H1 (cell line): Measurements from ENCODE around the gene CALCR. TPM values are rescaled to one million over a fixed set of nuclear protein-coding genes. Genes with fewer than 3 reads are reported as not detected.

Experiments used
- CTCF ChIA-PET: fragments of 300-600 bp; sonication (Branson Sonifier 250); formaldehyde crosslinking; loops from one replicate; lab custom pipeline; 2021; ENCODE audit not compliant: partially characterized antibody; lab: Charles Lee
- POLR2A ChIA-PET: fragments of 300-600 bp; sonication (Branson Sonifier 250); formaldehyde crosslinking; loops from one replicate; lab custom pipeline; 2021; ENCODE audit warnings: inconsistent platforms; ENCODE audit not compliant: partially characterized antibody; lab: Charles Lee
- DNase-seq, 2 experiments: peaks; one replicate each; pipeline versions ENCODE4 v3.0.0 to v3.0.0-alpha.2; 2010 to 2022; ENCODE audit warnings: low spot score in 2 of 2, low read depth in 1 of 2, mixed read lengths in 1 of 2
- FAIRE-seq: peaks from 2 replicates; lab custom pipeline; 2011; peaks lifted over from hg19 to GRCh38; lab: Jason Lieb, UNC
- H2AFZ ChIP-seq: 2 replicates; pipeline ENCODE4 v1.8.1; 2012; ENCODE audit warnings: low read length, inconsistent platforms
- H2AK5ac ChIP-seq: 2 replicates; pipeline ENCODE4 v1.6.1; 2013; ENCODE audit warnings: low read depth, low read length
- H2BK120ac ChIP-seq: replicated peaks from 2 replicates; pipeline ENCODE3; 2013; ENCODE audit warnings: low read depth, low read length, inconsistent platforms
- H2BK12ac ChIP-seq: 2 replicates; pipeline ENCODE4 v1.6.1; 2013; ENCODE audit warnings: low read depth, low read length
- H2BK15ac ChIP-seq: 2 replicates; pipeline ENCODE4 v1.6.1; 2013; ENCODE audit warnings: low read length
- H2BK20ac ChIP-seq: 2 replicates; pipeline ENCODE4 v1.6.1; 2013; ENCODE audit warnings: low read length
- H2BK5ac ChIP-seq: 2 replicates; pipeline ENCODE4 v1.6.1; 2013; ENCODE audit warnings: low read depth, low read length
- H3K14ac ChIP-seq: 2 replicates; pipeline ENCODE4 v1.6.1; 2013; ENCODE audit warnings: inconsistent platforms; ENCODE audit not compliant: insufficient read length
- H3K18ac ChIP-seq: 2 replicates; pipeline ENCODE4 v1.6.1; 2013; ENCODE audit warnings: low read length; ENCODE audit errors: extremely low read depth
- H3K23ac ChIP-seq: 2 replicates; pipeline ENCODE4 v1.6.1; 2013; ENCODE audit warnings: inconsistent platforms; ENCODE audit not compliant: insufficient read length
- H3K23me2 ChIP-seq: 2 replicates; pipeline ENCODE4 v1.6.1; 2013; ENCODE audit warnings: low read depth, low read length
- H3K27ac ChIP-seq: 2 replicates; pipeline ENCODE4 v1.6.1; 2011; ENCODE audit warnings: low read depth, low read length, inconsistent platforms
- H3K27me3 ChIP-seq, 4 experiments: replicated peaks in 1 of 4; 1 replicate in 1 of 4; 2 replicates in 3 of 4; pipeline versions ENCODE4 v1.6.1 to v1.8.1; 2011 to 2013; ENCODE audit warnings: low read length in 3 of 4, mild to moderate bottlenecking in 3 of 4, inconsistent platforms in 2 of 4, mixed read lengths in 2 of 4, moderate library complexity in 1 of 4; ENCODE audit not compliant: control insufficient read depth in 3 of 4, insufficient read depth in 3 of 4; ENCODE audit errors: extremely low read depth in 1 of 4
- H3K36me3 ChIP-seq, 4 experiments: 2 replicates each; pipeline versions ENCODE4 v1.6.1 to v1.8.1; 2011 to 2013; ENCODE audit warnings: mild to moderate bottlenecking in 4 of 4, low read length in 3 of 4, moderate library complexity in 2 of 4, control low read depth in 1 of 4, inconsistent platforms in 1 of 4; ENCODE audit not compliant: insufficient read depth in 4 of 4, control insufficient read depth in 2 of 4
- H3K4ac ChIP-seq: replicated peaks from 2 replicates; pipeline ENCODE3; 2013; ENCODE audit warnings: low read length, low read depth, mixed read lengths, inconsistent platforms; ENCODE audit not compliant: insufficient read length
- H3K4me1 ChIP-seq, 4 experiments: replicated peaks in 1 of 4; 1 replicate in 1 of 4; 2 replicates in 3 of 4; pipeline versions ENCODE4 v1.6.1 to v1.8.1; 2011 to 2013; ENCODE audit warnings: low read length in 3 of 4, inconsistent platforms in 2 of 4, mixed read lengths in 1 of 4; ENCODE audit not compliant: insufficient read depth in 4 of 4, control insufficient read depth in 3 of 4
- H3K4me2 ChIP-seq, 2 experiments: 2 replicates each; pipeline versions ENCODE4 v1.6.1 to v1.8.1; 2011 to 2013; ENCODE audit warnings: low read depth in 2 of 2, low read length in 2 of 2, control low read depth in 1 of 2, inconsistent platforms in 1 of 2, mild to moderate bottlenecking in 1 of 2; ENCODE audit not compliant: insufficient read depth in 1 of 2
- H3K4me3 ChIP-seq, 4 experiments: fragments of 200-600, 300-600 bp in 1 of 4; sonication (generic), shearing (Covaris generic), sonication (Bioruptor Twin) in 1 of 4; 2 replicates each; pipeline versions ENCODE4 v1.5.1 to v1.8.1; 2011 to 2016; ENCODE audit warnings: low read length in 4 of 4, low read depth in 3 of 4, control low read depth in 2 of 4, inconsistent platforms in 2 of 4, mild to moderate bottlenecking in 2 of 4, mixed read lengths in 1 of 4, moderate library complexity in 1 of 4; ENCODE audit not compliant: insufficient read depth in 2 of 4; ENCODE audit errors: extremely low read depth in 1 of 4
- H3K56ac ChIP-seq: replicated peaks from 2 replicates; pipeline ENCODE3; 2013; ENCODE audit warnings: low read depth, mild to moderate bottlenecking, mixed read lengths, low read length, inconsistent platforms; ENCODE audit not compliant: insufficient read length
- H3K79me1 ChIP-seq: 2 replicates; pipeline ENCODE4 v1.6.1; 2013; ENCODE audit warnings: low read depth, low read length, control low read depth
- H3K79me2 ChIP-seq, 2 experiments: 2 replicates each; pipeline versions ENCODE4 v1.6.1 to v1.8.1; 2012 to 2013; ENCODE audit warnings: low read length in 2 of 2, mild to moderate bottlenecking in 2 of 2, inconsistent platforms in 1 of 2; ENCODE audit not compliant: insufficient read depth in 2 of 2, control insufficient read depth in 1 of 2
- H3K9ac ChIP-seq, 4 experiments: replicated peaks in 1 of 4; 1 replicate in 1 of 4; 2 replicates in 3 of 4; pipeline versions ENCODE4 v1.6.1 to v1.8.1; 2011 to 2013; ENCODE audit warnings: low read depth in 3 of 4, low read length in 3 of 4, control low read depth in 2 of 4, mild to moderate bottlenecking in 2 of 4, moderate library complexity in 2 of 4, inconsistent platforms in 1 of 4; ENCODE audit errors: extremely low read depth in 1 of 4
- H3K9me3 ChIP-seq, 2 experiments: 2 replicates each; pipeline versions ENCODE4 v1.6.1 to v1.8.1; 2012 to 2013; ENCODE audit warnings: mild to moderate bottlenecking in 2 of 2, moderate library complexity in 2 of 2, control low read depth in 1 of 2, inconsistent platforms in 1 of 2, low read depth in 1 of 2, low read length in 1 of 2, mixed read lengths in 1 of 2; ENCODE audit not compliant: insufficient read depth in 2 of 2
- H4K20me1 ChIP-seq, 2 experiments: replicated peaks in 1 of 2; 2 replicates each; pipeline versions ENCODE3 to v1.8.1; 2011 to 2013; ENCODE audit warnings: inconsistent platforms in 2 of 2, low read length in 2 of 2, mild to moderate bottlenecking in 1 of 2; ENCODE audit not compliant: insufficient read depth in 2 of 2, control insufficient read depth in 1 of 2
- H4K5ac ChIP-seq: 2 replicates; pipeline ENCODE4 v1.6.1; 2013; ENCODE audit warnings: low read length, low read depth, mixed read lengths, inconsistent platforms; ENCODE audit not compliant: insufficient read length
- H4K8ac ChIP-seq: 2 replicates; pipeline ENCODE4 v1.8.0; 2013; ENCODE audit warnings: mild to moderate bottlenecking, moderate library complexity, low read length, inconsistent platforms; ENCODE audit not compliant: insufficient read depth; ENCODE audit errors: extremely low read depth
- H4K91ac ChIP-seq: replicated peaks from 2 replicates; pipeline ENCODE3; 2013; ENCODE audit warnings: low read length, mixed read lengths, inconsistent platforms; ENCODE audit not compliant: insufficient read length
- BRCA1 ChIP-seq: IDR thresholded peaks from 2 replicates; pipeline ENCODE4 v1.6.1; 2012; ENCODE audit warnings: low read depth, low read length, improper control_type of control experiment
- CBX5 ChIP-seq: fragments of 300-800, 300-1000 bp; sonication (generic); IDR thresholded peaks from 2 replicates; pipeline ENCODE4 v1.7.1; 2016; ENCODE audit warnings: antibody characterized with exemption, low read length, low read depth
- CEBPB ChIP-seq: IDR thresholded peaks from 2 replicates; pipeline ENCODE4 v1.6.1; 2012; ENCODE audit warnings: low read depth, low read length
- CREB1 ChIP-seq: IDR thresholded peaks from 2 replicates; pipeline ENCODE4 v1.6.1; 2012; ENCODE audit warnings: inconsistent platforms
- CTBP2 ChIP-seq: IDR thresholded peaks from 2 replicates; pipeline ENCODE4 v1.7.0; 2011; ENCODE audit warnings: borderline replicate concordance, mild to moderate bottlenecking, moderate library complexity, mixed read lengths, low read length; ENCODE audit not compliant: insufficient read depth, insufficient read length
- EGR1 ChIP-seq: IDR thresholded peaks from 2 replicates; pipeline ENCODE4 v1.6.1; 2011; ENCODE audit warnings: low read depth, low read length, borderline replicate concordance
- JUND ChIP-seq: IDR thresholded peaks from 2 replicates; pipeline ENCODE4 v1.6.1; 2011; ENCODE audit warnings: mild to moderate bottlenecking, improper control_type of control experiment, low read length
- NANOG ChIP-seq: IDR thresholded peaks from 2 replicates; pipeline ENCODE4 v1.6.1; 2011; ENCODE audit warnings: low read length, low read depth, mild to moderate bottlenecking, inconsistent platforms; ENCODE audit not compliant: insufficient read depth, poor library complexity, severe bottlenecking
- POLR2A ChIP-seq, 2 experiments: IDR thresholded peaks; 1 replicate in 1 of 2; 2 replicates in 1 of 2; pipeline ENCODE4 v1.6.1; 2011; ENCODE audit warnings: low read depth in 2 of 2, low read length in 2 of 2, mild to moderate bottlenecking in 2 of 2; ENCODE audit errors: control extremely low read depth in 1 of 2
- RFX5 ChIP-seq: IDR thresholded peaks from 2 replicates; pipeline ENCODE4 v1.6.1; 2011; ENCODE audit warnings: low read depth, low read length, improper control_type of control experiment, borderline replicate concordance
- RNF2 ChIP-seq: fragments of 200-900, 300-1000 bp; sonication (generic); IDR thresholded peaks from 2 replicates; pipeline ENCODE4 v1.7.1; 2016; ENCODE audit warnings: borderline replicate concordance, low read depth, mild to moderate bottlenecking, antibody characterized with exemption, low read length; ENCODE audit not compliant: poor library complexity, severe bottlenecking; ENCODE audit errors: missing control alignments
- SIN3A ChIP-seq, 2 experiments: IDR thresholded peaks in 1 of 2; conservative IDR thresholded peaks in 1 of 2; 2 replicates each; pipeline ENCODE4 v1.6.1; 2011 to 2012; ENCODE audit warnings: low read length in 2 of 2, improper control_type of control experiment in 1 of 2, low read depth in 1 of 2, mild to moderate bottlenecking in 1 of 2
- SIRT6 ChIP-seq: IDR thresholded peaks from one replicate; pipeline ENCODE4 v1.7.1; 2012; ENCODE audit warnings: low read length, inconsistent platforms
- TAF1 ChIP-seq: IDR thresholded peaks from 2 replicates; pipeline ENCODE4 v1.6.1; 2011; ENCODE audit warnings: mild to moderate bottlenecking, low read depth, low read length
- TCF12 ChIP-seq: IDR thresholded peaks from 2 replicates; pipeline ENCODE4 v1.6.1; 2011; ENCODE audit warnings: low read depth, mild to moderate bottlenecking, low read length
- WGBS, 2 experiments: shearing (Covaris generic) in 1 of 2; methylation state at CpG; one replicate each; pipeline versions ENCODE4 v1.1.6 to v1.1.7; 2013 to 2015; ENCODE audit warnings: low lambda C conversion rate in 2 of 2, mixed read lengths in 2 of 2, inconsistent platforms in 1 of 2, low coverage in 1 of 2, missing lambda C conversion rate in 1 of 2; ENCODE audit not compliant: insufficient replicate concordance in 2 of 2, insufficient coverage in 1 of 2, insufficient read length in 1 of 2; ENCODE audit errors: extremely low coverage in 1 of 2, missing lambda C conversion rate in 1 of 2; 5-methylcytosine and 5-hydroxymethylcytosine counted together
- polyA plus RNA-seq, 7 experiments: library from polyadenylated mRNA; depleted of rRNA in 3 of 7; stranded (reverse) in 5 of 7; unstranded in 2 of 7; fragments of >200 nt in 5 of 7; fragments of 200-250 nt in 2 of 7; gene quantifications; 1 replicate in 5 of 7; 2 replicates in 1 of 7; 4 replicates in 1 of 7; pipeline versions ENCODE4 v1.2.1 to v1.2.3, GENCODE V29; 2011 to 2013; ENCODE audit warnings: missing spikeins in 2 of 7, mixed read lengths in 2 of 7
- total RNA-seq: library from RNA; stranded (reverse); fragmentation: NEBNext Ultra II Directional; extraction: Animal tissue kit (Norgen Biotek cat#: 25700); gene quantifications from 2 replicates; pipeline ENCODE4 v1.2.1, GENCODE V29; 2021

The CALCR gene
- total and polyA plus RNA-seq, 2 of the 8 experiments (the other 6 are each of a cell fraction or from before 2014, with no cell fraction given): 1.0 to 3.6 TPM

DNA sequence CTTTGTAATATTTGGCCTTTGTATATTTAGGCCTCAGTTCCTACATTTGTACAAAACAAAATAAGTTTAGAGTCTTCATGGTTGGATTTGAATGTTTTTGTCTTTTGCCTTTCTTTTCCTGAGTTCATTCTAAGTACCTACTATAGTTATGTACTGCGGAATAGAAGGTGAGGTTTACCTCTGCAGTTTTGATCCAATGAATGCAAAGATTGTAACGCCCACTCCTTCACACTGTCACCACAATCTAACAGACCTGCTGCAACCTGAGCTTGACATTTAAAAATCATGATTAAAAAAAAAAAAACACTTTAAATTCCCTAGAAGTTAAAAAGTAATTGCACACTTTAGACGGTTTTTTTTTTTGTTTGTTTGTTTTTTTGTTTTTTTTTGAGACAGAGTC lies 145.0 kb downstream of the CALCR start:
- H2BK5ac ChIP-seq: no peak overlapping the region
- no peak overlapping the region for H4K91ac ChIP-seq
- no peak overlapping the region for H3K23ac ChIP-seq
- no peaks in the 10 kb centered on the region for H3K27me3 ChIP-seq
- H3K23me2 ChIP-seq: no peaks in the 10 kb centered on the region; the same call in 1 of the 2 replicates
- no peak overlapping the region for H2BK120ac ChIP-seq
- no peak overlapping the region for H3K14ac ChIP-seq
- no peak overlapping the region for H3K27ac ChIP-seq
- no peaks in the 10 kb centered on the region for H3K36me3 ChIP-seq
- H3K4me2 ChIP-seq: no peak overlapping the region
- no peak overlapping the region for H2BK20ac ChIP-seq
- H3K79me2 ChIP-seq: no peaks in the 10 kb centered on the region
- FAIRE-seq: no peak
- no peak overlapping the region for H3K4me3 ChIP-seq
- no peak overlapping the region for H2AK5ac ChIP-seq
- H3K9ac ChIP-seq: no peak overlapping the region
- no peak overlapping the region for H4K8ac ChIP-seq
- no peak overlapping the region for H3K56ac ChIP-seq
- no peaks in the 10 kb centered on the region for H4K20me1 ChIP-seq
- no peak for DNase-seq
- no peaks in the 10 kb centered on the region for H3K9me3 ChIP-seq
- POLR2A ChIA-PET: no interaction called here
- no peak overlapping the region for H3K18ac ChIP-seq
- H4K5ac ChIP-seq: no peak overlapping the region
- CTCF ChIA-PET: interaction anchor here (0.6 to 1.3 kb wide), 2 partner anchors 11 to 119 kb away, joined by 3 read pairs; no protein-coding TSS in a partner anchor
- no peak overlapping the region for H2AFZ ChIP-seq
- H2BK12ac ChIP-seq: no peak overlapping the region
- no peaks in the 10 kb centered on the region for H3K4me1 ChIP-seq
- 90% methylated on average over 3 of the region's 3 CpGs; no CpG with 5 or more reads in 1 of the 2 experiments for WGBS, 2 experiments
- H2BK15ac ChIP-seq: no peak overlapping the region
- H3K4ac ChIP-seq: no peak overlapping the region
- H3K79me1 ChIP-seq: no peaks in the 10 kb centered on the region
- TF ChIP-seq POLR2A (IDR thresholded peaks at IDR 0.05; ENCODE audit: control extremely low read depth in 1 of 2, low read depth in 2 of 2, low read length in 2 of 2) (no peak), SIRT6 (no peak), RNF2 (no peak), NANOG (no peak), JUND (no peak), TAF1 (no peak), SIN3A (conservative IDR thresholded peaks at IDR 0.05 in 1 of 2, IDR thresholded peaks at IDR 0.05 in 1 of 2; ENCODE audit: low read depth in 1 of 2, low read length in 2 of 2) (no peak), CEBPB (no peak), RFX5 (no peak), CREB1 (no peak), TCF12 (no peak), CBX5 (no peak), EGR1 (no peak), BRCA1 (no peak), CTBP2 (no peak)
